ENCODE measurements around the gene GREB1. TPM values are rescaled to one million over a fixed set of nuclear protein-coding genes. Genes with fewer than 3 reads are reported as not detected.
A peak's percentile ranks its signal among the peaks of the same experiment; 100 is the strongest.

GREB1 gene
- total and polyA plus RNA-seq, 2 of the 13 experiments (the other 11 are each of a cell fraction or from before 2014, with no cell fraction given): 31.3 to 61.2 TPM

DNA sequence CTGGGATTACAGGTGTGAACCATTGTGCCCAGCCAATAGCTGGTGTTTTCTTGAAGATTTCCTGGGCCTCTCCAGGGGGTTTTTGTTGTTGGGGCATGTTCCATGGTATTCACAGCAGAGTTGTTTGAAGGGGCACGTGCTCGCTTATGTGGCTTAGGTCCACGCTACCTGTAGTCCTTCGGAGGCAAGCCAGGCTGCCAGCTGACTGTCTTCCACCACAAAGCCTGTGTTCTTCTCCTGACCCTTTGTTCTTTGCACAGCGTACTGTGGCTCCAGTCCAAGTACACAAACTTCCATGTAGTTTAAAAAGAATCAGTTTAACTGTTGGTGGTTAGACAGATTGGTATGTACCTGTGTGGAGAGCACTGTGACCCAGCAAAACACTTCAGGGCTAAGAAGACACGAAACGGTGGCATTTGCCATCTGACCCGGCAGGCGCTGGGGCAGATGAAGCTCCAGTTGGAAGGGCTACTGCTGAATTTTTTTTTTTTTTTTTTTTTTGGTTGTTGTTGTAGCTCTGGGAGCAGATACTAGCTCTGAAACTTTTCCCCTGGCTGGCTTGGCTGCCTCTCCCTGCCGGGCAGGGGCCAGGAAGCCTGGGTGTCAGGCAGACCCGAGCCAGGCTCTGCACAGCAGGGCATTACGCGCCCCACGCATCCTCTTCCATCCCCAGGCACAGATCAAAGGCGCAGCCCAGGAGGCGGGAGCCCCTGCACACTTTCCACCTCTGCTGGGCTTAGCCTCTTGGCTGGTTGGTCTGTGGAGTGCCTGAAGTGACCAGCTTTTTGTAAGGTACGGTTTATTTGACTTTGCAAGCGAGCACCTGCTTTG, 5.7 kb downstream of the GREB1 start (continued):
- TF ChIP-seq ZMYM3 (CRISPR knock-in tag; IDR thresholded peaks at IDR 0.05): peak; percentile 69; the same call in 1 of the 2 replicates
- peak; percentile 72 for TF ChIP-seq BRCA1 (CRISPR knock-in tag; IDR thresholded peaks at IDR 0.05)
- no peak; the same call in 1 of the 2 replicates for TF ChIP-seq NFKBIZ (CRISPR knock-in tag; IDR thresholded peaks at IDR 0.05)
- no peak; the same call in 1 of the 2 replicates for TF ChIP-seq GABPB1 (CRISPR knock-in tag; IDR thresholded peaks at IDR 0.05)
- peak; percentile 71; the same call in 1 of the 2 replicates for TF ChIP-seq ZFP82 (CRISPR knock-in tag; IDR thresholded peaks at IDR 0.05; ENCODE audit: borderline replicate concordance)
- TF ChIP-seq ZNF790 (CRISPR knock-in tag; IDR thresholded peaks at IDR 0.05; ENCODE audit: borderline replicate concordance): no peak
- peak; percentile 88 for TF ChIP-seq MXD4 (CRISPR knock-in tag; IDR thresholded peaks at IDR 0.05)
- TF ChIP-seq FOXJ3 (CRISPR knock-in tag; IDR thresholded peaks at IDR 0.05; ENCODE audit: borderline replicate concordance): peak; percentile 79; the same call in 1 of the 2 replicates
- TF ChIP-seq REPIN1 (CRISPR knock-in tag; IDR thresholded peaks at IDR 0.05; ENCODE audit: borderline replicate concordance, low read depth): peak; percentile 85
- 0 out of 2 replicates have a peak, but pooled peaks have one; percentile 68 for TF ChIP-seq MTF1 (CRISPR knock-in tag; IDR thresholded peaks at IDR 0.05)
- TF ChIP-seq, protein P1, sequence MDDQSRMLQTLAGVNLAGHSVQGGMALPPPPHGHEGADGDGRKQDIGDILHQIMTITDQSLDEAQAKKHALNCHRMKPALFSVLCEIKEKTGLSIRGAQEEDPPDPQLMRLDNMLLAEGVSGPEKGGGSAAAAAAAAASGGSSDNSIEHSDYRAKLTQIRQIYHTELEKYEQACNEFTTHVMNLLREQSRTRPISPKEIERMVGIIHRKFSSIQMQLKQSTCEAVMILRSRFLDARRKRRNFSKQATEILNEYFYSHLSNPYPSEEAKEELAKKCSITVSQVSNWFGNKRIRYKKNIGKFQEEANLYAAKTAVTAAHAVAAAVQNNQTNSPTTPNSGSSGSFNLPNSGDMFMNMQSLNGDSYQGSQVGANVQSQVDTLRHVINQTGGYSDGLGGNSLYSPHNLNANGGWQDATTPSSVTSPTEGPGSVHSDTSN (CRISPR knock-in tag; IDR thresholded peaks at IDR 0.05; ENCODE audit: borderline replicate concordance): no peak
- TF ChIP-seq KDM4B (CRISPR knock-in tag; IDR thresholded peaks at IDR 0.05): peak; percentile 84
- TF ChIP-seq, protein P2, sequence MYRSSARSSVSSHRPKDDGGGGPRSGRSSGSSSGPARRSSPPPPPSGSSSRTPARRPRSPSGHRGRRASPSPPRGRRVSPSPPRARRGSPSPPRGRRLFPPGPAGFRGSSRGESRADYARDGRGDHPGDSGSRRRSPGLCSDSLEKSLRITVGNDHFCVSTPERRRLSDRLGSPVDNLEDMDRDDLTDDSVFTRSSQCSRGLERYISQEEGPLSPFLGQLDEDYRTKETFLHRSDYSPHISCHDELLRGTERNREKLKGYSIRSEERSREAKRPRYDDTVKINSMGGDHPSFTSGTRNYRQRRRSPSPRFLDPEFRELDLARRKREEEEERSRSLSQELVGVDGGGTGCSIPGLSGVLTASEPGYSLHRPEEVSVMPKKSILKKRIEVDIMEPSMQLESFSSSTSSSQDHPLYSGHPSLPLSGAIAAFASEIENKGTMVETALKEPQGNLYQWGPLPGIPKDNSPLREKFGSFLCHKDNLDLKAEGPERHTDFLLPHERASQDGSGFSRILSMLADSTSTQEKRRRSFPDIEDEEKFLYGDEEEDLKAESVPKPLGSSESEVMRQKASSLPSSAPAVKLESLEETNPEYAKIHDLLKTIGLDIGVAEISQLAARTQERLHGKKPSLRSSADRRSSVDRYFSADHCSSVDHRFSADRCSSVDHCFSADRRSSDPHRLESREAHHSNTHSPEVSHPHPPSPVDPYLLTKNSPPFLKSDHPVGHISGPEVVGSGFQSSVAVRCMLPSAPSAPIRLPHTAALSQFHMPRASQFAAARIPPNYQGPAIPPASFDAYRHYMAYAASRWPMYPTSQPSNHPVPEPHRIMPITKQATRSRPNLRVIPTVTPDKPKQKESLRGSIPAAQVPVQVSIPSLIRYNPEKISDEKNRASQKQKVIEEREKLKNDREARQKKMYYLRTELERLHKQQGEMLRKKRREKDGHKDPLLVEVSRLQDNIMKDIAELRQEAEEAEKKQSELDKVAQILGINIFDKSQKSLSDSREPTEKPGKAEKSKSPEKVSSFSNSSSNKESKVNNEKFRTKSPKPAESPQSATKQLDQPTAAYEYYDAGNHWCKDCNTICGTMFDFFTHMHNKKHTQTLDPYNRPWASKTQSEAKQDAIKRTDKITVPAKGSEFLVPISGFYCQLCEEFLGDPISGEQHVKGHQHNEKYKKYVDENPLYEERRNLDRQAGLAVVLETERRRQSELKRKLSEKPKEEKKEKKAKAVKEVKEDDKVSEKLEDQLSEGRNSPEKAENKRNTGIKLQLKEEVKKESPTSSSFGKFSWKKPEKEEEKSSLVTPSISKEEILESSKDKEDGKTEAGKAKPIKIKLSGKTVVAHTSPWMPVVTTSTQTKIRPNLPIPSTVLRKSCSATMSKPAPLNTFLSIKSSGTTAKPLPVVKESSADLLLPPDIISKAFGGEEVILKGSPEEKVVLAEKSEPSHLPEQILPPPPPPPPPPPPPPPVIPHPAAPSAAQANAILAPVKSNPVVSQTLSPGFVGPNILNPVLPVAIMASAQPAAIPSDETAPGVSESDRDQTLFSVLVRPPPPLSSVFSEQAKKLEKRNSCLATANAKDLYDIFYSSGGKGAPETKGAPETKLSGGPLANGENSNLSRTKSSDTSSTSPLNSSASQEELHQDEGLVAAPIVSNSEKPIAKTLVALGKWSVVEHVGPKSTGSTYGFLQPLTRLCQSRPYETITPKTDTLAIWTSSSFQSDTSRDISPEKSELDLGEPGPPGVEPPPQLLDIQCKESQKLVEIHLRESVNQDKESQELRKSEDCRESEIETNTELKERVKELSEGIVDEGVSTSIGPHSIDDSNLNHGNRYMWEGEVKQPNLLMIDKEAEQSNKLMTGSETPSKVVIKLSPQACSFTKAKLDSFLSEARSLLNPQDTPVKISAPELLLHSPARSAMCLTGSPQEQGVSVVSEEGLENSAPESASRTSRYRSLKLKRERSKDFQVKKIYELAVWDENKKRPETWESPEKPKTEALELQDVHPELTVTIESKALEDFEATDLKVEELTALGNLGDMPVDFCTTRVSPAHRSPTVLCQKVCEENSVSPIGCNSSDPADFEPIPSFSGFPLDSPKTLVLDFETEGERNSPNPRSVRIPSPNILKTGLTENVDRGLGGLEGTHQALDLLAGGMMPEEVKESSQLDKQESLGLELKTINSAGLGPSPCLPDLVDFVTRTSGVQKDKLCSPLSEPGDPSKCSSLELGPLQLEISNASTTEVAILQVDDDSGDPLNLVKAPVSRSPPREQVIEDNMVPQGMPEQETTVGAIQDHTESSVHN (CRISPR knock-in tag; IDR thresholded peaks at IDR 0.05): peak; percentile 77; the same call in 1 of the 2 replicates
- TF ChIP-seq, protein P3, sequence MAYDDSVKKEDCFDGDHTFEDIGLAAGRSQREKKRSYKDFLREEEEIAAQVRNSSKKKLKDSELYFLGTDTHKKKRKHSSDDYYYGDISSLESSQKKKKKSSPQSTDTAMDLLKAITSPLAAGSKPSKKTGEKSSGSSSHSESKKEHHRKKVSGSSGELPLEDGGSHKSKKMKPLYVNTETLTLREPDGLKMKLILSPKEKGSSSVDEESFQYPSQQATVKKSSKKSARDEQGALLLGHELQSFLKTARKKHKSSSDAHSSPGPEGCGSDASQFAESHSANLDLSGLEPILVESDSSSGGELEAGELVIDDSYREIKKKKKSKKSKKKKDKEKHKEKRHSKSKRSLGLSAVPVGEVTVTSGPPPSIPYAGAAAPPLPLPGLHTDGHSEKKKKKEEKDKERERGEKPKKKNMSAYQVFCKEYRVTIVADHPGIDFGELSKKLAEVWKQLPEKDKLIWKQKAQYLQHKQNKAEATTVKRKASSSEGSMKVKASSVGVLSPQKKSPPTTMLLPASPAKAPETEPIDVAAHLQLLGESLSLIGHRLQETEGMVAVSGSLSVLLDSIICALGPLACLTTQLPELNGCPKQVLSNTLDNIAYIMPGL (CRISPR knock-in tag; IDR thresholded peaks at IDR 0.05; ENCODE audit: borderline replicate concordance in 1 of 2, low read depth in 1 of 2): peak; percentile 35 to 73; a peak in 2 of 4 replicates
- TF ChIP-seq ZNF326 (CRISPR knock-in tag; IDR thresholded peaks at IDR 0.05; ENCODE audit: borderline replicate concordance): no peak
- TF ChIP-seq ZNF235 (CRISPR knock-in tag; IDR thresholded peaks at IDR 0.05; ENCODE audit: borderline replicate concordance): no peak
- TF ChIP-seq SRSF9 (IDR thresholded peaks at IDR 0.05; ENCODE audit: borderline replicate concordance, insufficient read depth, low read depth, low read length, poor library complexity, severe bottlenecking): no peak

Measured in HepG2 (cell line).